Right lobe of liver (tissue), 6 donors: ENCODE results near the gene PRR23A. TPM values are rescaled to one million over a fixed set of nuclear protein-coding genes. Genes with fewer than 3 reads are reported as not detected.
A peak's percentile ranks its signal among the peaks of the same experiment; 100 is the strongest.

Experiments
- ATAC-seq, 4 donors: fragments of 200-7000 bp; cut with Tn5 transposase; one replicate each; pipeline ENCODE4 v1.9.1; 2020; ENCODE audit warnings: mild to moderate bottlenecking in 4 of 4, moderate library complexity in 4 of 4
- DNase-seq, 3 donors: peaks; one replicate each; pipeline ENCODE4 v3.0.0-alpha.2; 2020
- H3K27ac ChIP-seq, 3 donors: fragments of 200-600 bp; one replicate each; pipeline ENCODE4 v1.8.0; 2022
- H3K27me3 ChIP-seq, 2 donors: fragments of 200-600 bp; one replicate each; pipeline ENCODE4 v1.8.0; 2022
- H3K36me3 ChIP-seq, 4 donors: fragments of 200-600 bp; sonication (generic) in 1 of 4; one replicate each; pipeline versions ENCODE4 v1.5.1 to v1.8.0; 2017 to 2022; ENCODE audit warnings: control low read depth in 1 of 4
- H3K4me1 ChIP-seq, 4 donors: fragments of 200-600 bp; sonication (generic) in 1 of 4; one replicate each; pipeline versions ENCODE4 v1.5.1 to v1.8.0; 2017 to 2022; ENCODE audit warnings: control low read depth in 1 of 4
- H3K4me3 ChIP-seq, 3 donors: fragments of 200-600 bp; one replicate each; pipeline ENCODE4 v1.8.0; 2022
- H3K9me3 ChIP-seq, 4 donors: fragments of 200-600 bp; sonication (generic) in 1 of 4; one replicate each; pipeline versions ENCODE4 v1.5.1 to v1.8.0; 2017 to 2022; ENCODE audit warnings: control low read depth in 1 of 4
- CTCF ChIP-seq, 4 donors: fragments of 200-600 bp in 3 of 4; fragments of 450-650 bp in 1 of 4; IDR thresholded peaks; one replicate each; pipeline versions ENCODE4 v1.5.1 to v1.8.0; 2016 to 2022; ENCODE audit warnings: antibody characterized with exemption in 4 of 4, mild to moderate bottlenecking in 2 of 4
- POLR2A ChIP-seq: fragments of 450-650 bp; IDR thresholded peaks from one replicate; pipeline ENCODE4 v1.6.1; 2017; ENCODE audit warnings: antibody characterized with exemption, mild to moderate bottlenecking
- WGBS: methylation state at CpG from one replicate; pipeline ENCODE4 v1.1.6; 2018; ENCODE audit warnings: low coverage, low lambda C conversion rate; ENCODE audit not compliant: insufficient coverage; ENCODE audit errors: missing lambda C conversion rate; 5-methylcytosine and 5-hydroxymethylcytosine counted together
- intact Hi-C, 2 donors: fragments of 100-400 bp; cut with DNase I; formaldehyde crosslinking; loops; one replicate each; pipeline versions ENCODE4 v1.11.2 to v1.14.1; 2022
- total RNA-seq, 6 experiments: library from RNA; depleted of rRNA in 2 of 6; stranded (reverse); fragments of >200 nt in 2 of 6; fragmentation: NEBNext Ultra II Directional in 3 of 6; extraction: Animal tissue kit (Norgen Biotek cat#: 25700) in 3 of 6; gene quantifications; one replicate each; pipeline versions ENCODE4 v1.1.0 to v1.2.4, GENCODE V29; 2016 to 2023
- donor health status: DM: no; HTN: yes; CAD: no.
- donor health status: DM: no; HTN: no; CAD: no.
- donor health status: DM: no; HTN: no; CAD: no.
- donor health status: DM: no; HTN: yes; CAD: no.
- donor health status: DM: no; HTN: yes; CAD: no.

Gene PRR23A
- total RNA-seq, 6 experiments from 2014 or later = not detected

GRCh38 chr3:138964264-138964663, 41.8 kb downstream of the PRR23A start:
- no peak overlapping the region for H3K4me3 ChIP-seq
- DNase-seq = no peak
- whole genome bisulfite sequencing = 77% methylated on average over 2 of the region's 2 CpGs
- ATAC-seq = no peak
- H3K9me3 ChIP-seq = no peaks in the 10 kb centered on the region
- no peaks in the 10 kb centered on the region for H3K27me3 ChIP-seq
- no peaks in the 10 kb centered on the region for H3K36me3 ChIP-seq
- TF ChIP-seq CTCF (IDR thresholded peaks at IDR 0.05) = no peak
- TF ChIP-seq POLR2A = no peak
- intact Hi-C loops = no loop called here
- H3K27ac ChIP-seq = no peak overlapping the region
- H3K4me1 ChIP-seq = no peaks in the 10 kb centered on the region

- H3K4me1 ChIP-seq = no peaks in the 10 kb centered on the region
- no peaks in the 10 kb centered on the region for H3K27me3 ChIP-seq
- TF ChIP-seq CTCF (IDR thresholded peaks at IDR 0.05) = no peak
- TF ChIP-seq POLR2A = no peak
- H3K27ac ChIP-seq = no peak overlapping the region
- no peaks in the 10 kb centered on the region for H3K36me3 ChIP-seq
- H3K9me3 ChIP-seq = no peaks in the 10 kb centered on the region
- WGBS = 52% methylated on average over 2 of the region's 8 CpGs
- DNase-seq (no peak), ATAC-seq (no peak)
- intact Hi-C loops = no loop called here
- H3K4me3 ChIP-seq = no peak overlapping the region
These were observed 43.1 kb downstream of the PRR23A start for GRCh38 chr3:138962854-138963560.

- 15% methylated on average over 5 of the region's 36 CpGs for WGBS
- intact Hi-C loops = no loop called here
These were observed 45.6 kb downstream of the PRR23A start for GRCh38 chr3:138960417-138960852.

More at GRCh38 chr3:138960417-138960852, 45.6 kb downstream of the PRR23A start:
- H3K9me3 ChIP-seq = no peaks in the 10 kb centered on the region
- TF ChIP-seq POLR2A (no peak), CTCF (IDR thresholded peaks at IDR 0.05) (no peak)
- DNase-seq (no peak), ATAC-seq (peak in 1 of 4 donors; percentile 25)
- H3K27me3 ChIP-seq = no peaks in the 10 kb centered on the region
- no peak overlapping the region for H3K4me3 ChIP-seq
- no peaks in the 10 kb centered on the region for H3K4me1 ChIP-seq
- no peak overlapping the region for H3K27ac ChIP-seq
- H3K36me3 ChIP-seq = no peaks in the 10 kb centered on the region

Other genes with a start within 250 kb of the PRR23A start
- gene PIK3CB, start 171.3 kb downstream of the PRR23A start, total RNA-seq = 10 to 100 TPM; 12.1 to 20.9 (median 14.6) TPM
- not detected for gene FOXL2, start 59.1 kb downstream of the PRR23A start, total RNA-seq
- not detected for gene FOXL2NB, start 59.1 kb downstream of the PRR23A start, total RNA-seq
- not detected for gene PRR23B, start 14.7 kb upstream of the PRR23A start, total RNA-seq
- gene PRR23C, start 38.6 kb upstream of the PRR23A start, total RNA-seq = not detected